ENCODE data around the gene LMOD3.

Gene LMOD3

GRCh38 chr3:69090021-69090420 lies 32.4 kb downstream of the LMOD3 start:
- no peak for DNase-seq

DNA sequence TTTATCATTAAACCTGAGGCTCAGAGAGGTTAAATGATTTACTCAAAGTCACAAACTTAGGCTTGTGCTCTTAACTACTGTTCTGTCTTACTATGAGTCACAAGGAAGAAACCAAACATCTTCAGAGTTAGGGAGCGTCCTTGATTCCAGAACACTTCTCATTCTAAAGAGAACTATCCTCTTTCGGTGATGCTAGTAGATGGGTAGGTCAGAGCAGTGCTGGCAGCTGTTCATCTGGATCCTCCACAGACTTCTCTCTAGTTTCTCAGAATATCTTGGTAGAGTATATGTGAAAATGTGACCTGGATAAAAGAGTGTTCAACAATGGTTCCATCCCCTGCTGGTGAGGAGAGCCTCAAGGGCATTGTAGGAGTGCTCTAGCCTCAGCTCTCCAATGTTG lies 34.3 kb downstream of the LMOD3 start:
- no peak for DNase-seq

- no peak for DNase-seq
Measured at GRCh38 chr3:69087030-69087791, 35.2 kb downstream of the LMOD3 start.

- no peak for DNase-seq
Measured at GRCh38 chr3:69085833-69086722, 36.3 kb downstream of the LMOD3 start.

- peak; percentile 21 for DNase-seq
Measured at GRCh38 chr3:69085168-69085832, 37.1 kb downstream of the LMOD3 start.

- peak; percentile 76 for DNase-seq
Measured at GRCh38 chr3:69084326-69085167, 37.8 kb downstream of the LMOD3 start, which contains the start of gene ARL6IP5. Gene ARL6IP5 (plus strand): TSS chr3:69084937. CDS start chr3:69085048, 111 bp downstream.

GRCh38 chr3:69082805-69083204 lies 39.6 kb downstream of the LMOD3 start:
- DNase-seq, result no peak

DNA sequence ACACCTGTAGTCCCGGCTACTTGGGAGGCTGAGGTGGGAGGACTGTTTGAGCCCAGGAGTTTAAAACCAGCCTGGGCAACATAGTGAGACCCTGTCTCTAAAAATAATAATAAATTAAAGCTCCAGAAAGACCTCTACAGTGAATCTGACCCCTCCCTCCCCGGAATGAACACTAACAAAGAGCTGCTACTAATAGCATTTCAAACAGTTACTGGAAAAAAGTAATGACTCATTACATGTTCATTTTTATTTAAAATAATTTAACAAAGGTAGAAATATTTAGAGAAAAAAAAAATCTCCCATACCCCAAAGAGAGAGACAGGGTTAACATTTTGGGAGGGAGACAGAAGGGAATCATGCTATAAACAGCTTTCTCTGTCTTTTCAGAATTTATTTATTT lies 40.0 kb downstream of the LMOD3 start:
- DNase-seq, result no peak

GRCh38 chr3:69081583-69082262 lies 40.7 kb downstream of the LMOD3 start:
- DNase-seq, result no peak

DNA sequence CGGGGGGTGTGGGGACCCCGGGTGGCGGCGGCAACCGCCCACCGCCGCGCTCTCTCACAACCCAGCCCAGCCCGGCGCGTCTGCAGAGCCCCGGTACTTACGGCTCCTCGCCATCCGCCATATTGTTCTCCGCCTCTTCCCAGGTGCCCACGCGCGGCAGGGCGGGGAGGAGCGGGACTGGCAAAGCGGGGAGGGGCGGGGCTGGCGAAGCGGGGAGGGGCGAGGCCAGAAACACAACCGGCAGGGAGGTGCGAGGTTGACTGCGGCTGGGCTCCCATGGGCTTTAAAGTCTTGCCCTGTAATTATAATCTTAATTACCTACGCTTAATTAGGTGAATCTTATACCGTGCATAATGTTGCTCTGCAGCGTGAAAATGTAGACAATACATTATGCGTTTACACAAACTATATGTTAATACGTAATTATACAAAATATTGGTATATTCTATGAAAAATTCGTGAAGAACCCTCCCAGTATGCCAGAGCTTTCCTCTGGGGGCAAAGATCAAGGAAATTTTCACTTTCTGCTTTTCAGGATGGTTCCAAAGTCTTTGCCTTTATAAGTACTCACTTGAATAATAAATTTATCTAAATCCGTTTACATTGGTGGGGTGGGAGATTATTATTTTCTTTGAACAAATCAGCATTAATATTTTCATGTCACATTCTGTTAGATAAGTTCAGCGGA lies 42.0 kb downstream of the LMOD3 start, which contains the start of gene UBA3:
UBA3 (minus strand) TSS at position 133 of the 688 bp plus-strand sequence; CDS start at position 121, 12 bp downstream.
- peak; percentile 84 for DNase-seq

- peak; percentile 21 for DNase-seq
Measured at GRCh38 chr3:69079269-69080159, 42.9 kb downstream of the LMOD3 start.

DNA sequence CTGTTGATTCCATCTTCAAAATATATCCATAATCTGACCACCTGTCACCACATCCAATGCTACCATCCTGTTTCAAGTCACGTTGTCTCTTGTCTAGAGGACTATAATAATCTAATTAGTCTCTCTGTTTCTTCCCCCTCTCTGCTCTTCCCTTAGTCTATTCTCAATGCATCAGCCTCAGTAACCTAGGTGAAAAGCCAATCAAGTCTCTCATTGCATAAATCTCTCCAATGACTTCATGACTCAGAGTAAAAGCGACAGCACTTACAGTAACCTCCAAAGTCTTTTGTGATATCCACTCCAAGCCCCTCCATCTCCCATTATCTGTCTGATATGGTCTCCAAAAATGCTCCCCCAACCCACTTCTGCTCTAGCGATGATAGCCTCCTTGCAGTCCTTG lies 49.5 kb downstream of the LMOD3 start:
- no peak for DNase-seq

GRCh38 chr3:69066121-69066520 lies 56.3 kb downstream of the LMOD3 start:
- DNase-seq, result no peak

- no peak for DNase-seq
Measured at GRCh38 chr3:69065318-69065964, 57.0 kb downstream of the LMOD3 start.

- DNase-seq, result no peak
Measured at GRCh38 chr3:69063636-69064035, 58.8 kb downstream of the LMOD3 start.

GRCh38 chr3:69059688-69060087 lies 62.7 kb downstream of the LMOD3 start:
- DNase-seq, result no peak

DNA sequence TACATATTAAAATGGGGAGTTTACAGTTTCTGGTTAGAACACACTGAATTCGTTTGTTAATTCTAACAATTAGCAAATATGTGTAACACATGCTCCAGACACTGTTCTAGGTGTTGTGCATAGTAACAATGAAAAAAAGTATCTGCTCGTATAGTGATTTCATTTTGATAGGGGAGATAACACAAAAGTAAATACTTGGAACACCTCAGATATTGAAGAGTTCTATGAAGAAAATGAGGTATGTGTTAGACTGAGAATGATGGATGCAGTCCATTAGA lies 63.5 kb downstream of the LMOD3 start:
- no peak for DNase-seq

DNA sequence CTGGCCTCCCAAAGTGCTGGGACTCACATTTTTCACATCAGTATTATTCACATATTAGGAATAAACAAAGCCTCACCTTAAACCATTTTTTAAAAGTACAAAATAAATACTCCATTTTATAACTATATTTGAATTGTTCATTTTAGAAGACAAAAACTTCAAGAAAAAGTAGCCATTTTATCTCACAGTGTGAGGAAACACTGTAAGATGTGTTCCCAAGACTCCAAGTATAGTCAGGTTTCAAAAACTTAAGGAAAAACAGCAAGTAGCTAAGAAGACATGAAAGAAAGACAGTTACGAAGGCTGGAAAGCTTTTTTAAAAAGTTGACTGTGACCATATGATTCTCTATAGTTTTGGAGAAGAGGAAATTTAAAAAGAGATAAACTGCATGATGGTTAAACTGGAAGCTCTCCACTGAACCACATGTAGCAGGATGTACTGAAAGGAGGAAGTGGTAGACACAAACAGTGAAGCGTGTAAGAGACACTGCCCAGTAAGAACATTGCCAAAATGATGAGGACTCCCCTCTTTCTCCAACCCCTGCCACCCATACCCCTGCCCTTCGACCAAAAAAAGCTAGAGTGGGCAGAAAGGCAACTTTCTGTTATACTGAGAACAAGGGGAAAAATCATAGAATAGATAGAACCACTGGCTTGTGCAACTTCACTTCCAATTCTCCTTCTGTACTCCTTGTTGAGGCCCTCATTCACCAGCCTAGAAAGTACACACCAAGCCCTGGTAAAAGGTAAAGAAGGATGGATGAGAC lies 64.0 kb downstream of the LMOD3 start:
- DNase-seq, result no peak
